HEK293T (cell line): ENCODE measurements around the gene POTEH.
"Not testable (repeated sequence)": the region's sequence is repeated elsewhere in the genome, so short reads cannot be mapped to it uniquely, and the experiment has no call there.

Source experiments
- CTCF ChIA-PET: fragments of 350-600 bp; formaldehyde crosslinking; extraction: SDS; loops from one replicate; lab custom pipeline; 2021; ENCODE audit warnings: antibody characterized with exemption, inconsistent platforms; lab: Yijun Ruan, JAX
- POLR2A ChIA-PET: fragments of 350-600 bp; formaldehyde crosslinking; extraction: SDS; loops from one replicate; lab custom pipeline; 2020; ENCODE audit warnings: antibody characterized with exemption, inconsistent platforms; lab: Yijun Ruan, JAX
- DNase-seq: peaks from one replicate; pipeline ENCODE4 v3.0.0; 2012; ENCODE audit warnings: mixed read lengths; ENCODE audit errors: extremely low spot score

Gene POTEH

GRCh38 chr22:15721884-15722283, 32.1 kb downstream of the POTEH start:
- DNase-seq, CTCF ChIA-PET, POLR2A ChIA-PET: not testable (repeated sequence)

- DNase-seq, POLR2A ChIA-PET, CTCF ChIA-PET: not testable (repeated sequence)
Measured at GRCh38 chr22:15729209-15729917, 39.5 kb downstream of the POTEH start.

- DNase-seq, POLR2A ChIA-PET, CTCF ChIA-PET: not testable (repeated sequence)
Measured at GRCh38 chr22:15731023-15731422, 41.2 kb downstream of the POTEH start.

- POLR2A ChIA-PET, DNase-seq, CTCF ChIA-PET: not testable (repeated sequence)
Measured at GRCh38 chr22:15734411-15734810, 44.6 kb downstream of the POTEH start.

- DNase-seq, POLR2A ChIA-PET, CTCF ChIA-PET: not testable (repeated sequence)
Measured at GRCh38 chr22:15738157-15738908, 48.5 kb downstream of the POTEH start.

GRCh38 chr22:15738909-15739391, 49.1 kb downstream of the POTEH start:
- DNase-seq, CTCF ChIA-PET, POLR2A ChIA-PET: not testable (repeated sequence)

- POLR2A ChIA-PET, CTCF ChIA-PET: not testable (repeated sequence)
Measured at GRCh38 chr22:15747636-15748323, 58.0 kb downstream of the POTEH start.

GRCh38 chr22:15749181-15749970, 59.5 kb downstream of the POTEH start:
- DNase-seq, CTCF ChIA-PET, POLR2A ChIA-PET: not testable (repeated sequence)

More at GRCh38 chr22:15747636-15748323, 58.0 kb downstream of the POTEH start:
- DNase-seq, result not testable (repeated sequence)

GRCh38 chr22:15759443-15760097, 69.7 kb downstream of the POTEH start:
- POLR2A ChIA-PET, DNase-seq, CTCF ChIA-PET: not testable (repeated sequence)

- POLR2A ChIA-PET, DNase-seq, CTCF ChIA-PET: not testable (repeated sequence)
Measured at GRCh38 chr22:15760388-15761150, 70.7 kb downstream of the POTEH start.

- DNase-seq, POLR2A ChIA-PET, CTCF ChIA-PET: not testable (repeated sequence)
Measured at GRCh38 chr22:15761151-15761777, 71.4 kb downstream of the POTEH start.

- POLR2A ChIA-PET, CTCF ChIA-PET, DNase-seq: not testable (repeated sequence)
Measured at GRCh38 chr22:15763559-15763958, 73.7 kb downstream of the POTEH start.
